K562 (cell line): ENCODE measurements around the gene NOVA1. TPM values are rescaled to one million over a fixed set of nuclear protein-coding genes. Genes with fewer than 3 reads are reported as not detected.

Experiments
- ATAC-seq: fragments of 200-7000 bp; cut with Tn5 transposase; 3 replicates; pipeline ENCODE4 v1.9.1; 2020; ENCODE audit warnings: moderate library complexity
- BruUV-seq: library from RNA; stranded (reverse); fragments of 400-500 nt; replicated peaks from 2 replicates; lab custom pipeline; 2021; lab: Mats Ljungman, UMichigan
- CTCF ChIA-PET: fragments of 300-600 bp; formaldehyde crosslinking; extraction: SDS; loops from one replicate; lab custom pipeline; 2021; ENCODE audit warnings: low intra/inter-chr PET ratio; lab: Yijun Ruan, JAX
- POLR2A ChIA-PET: fragments of 300-600, 350-650 bp; sonication (Branson Sonifier 250); formaldehyde crosslinking; extraction: SDS; loops from one replicate; lab custom pipeline; 2021; ENCODE audit warnings: antibody characterized with exemption, inconsistent platforms; lab: Yijun Ruan, JAX
- DNase-seq, 4 experiments: peaks; one replicate each; pipeline versions ENCODE4 v3.0.0 to v3.0.0-alpha.2; 2011 to 2018; ENCODE audit warnings: low spot score in 3 of 4, mixed read lengths in 3 of 4; ENCODE audit errors: extremely low read depth in 1 of 4
- FAIRE-seq: peaks from 2 replicates; lab custom pipeline; 2011; peaks lifted over from hg19 to GRCh38; lab: Jason Lieb, UNC
- H2AFZ ChIP-seq: 2 replicates; pipeline ENCODE4 v1.6.0; 2011; ENCODE audit warnings: low read depth, low read length, control low read depth, inconsistent platforms
- H3K27ac ChIP-seq: fragments of 200-600 bp; 3 replicates; pipeline ENCODE4 v1.8.0; 2011; ENCODE audit warnings: low read depth, mild to moderate bottlenecking, control low read depth, inconsistent platforms, low read length, moderate library complexity, mixed read lengths; ENCODE audit errors: extremely low read depth
- H3K27me3 ChIP-seq, 2 experiments: fragments of 300-600 bp in 1 of 2; 2 replicates in 1 of 2; 3 replicates in 1 of 2; pipeline versions ENCODE4 v1.6.0 to v1.8.0; 2011; ENCODE audit warnings: inconsistent platforms in 2 of 2, low read length in 2 of 2, mild to moderate bottlenecking in 1 of 2, mixed read lengths in 1 of 2, moderate library complexity in 1 of 2; ENCODE audit not compliant: control insufficient read depth in 2 of 2, insufficient read depth in 2 of 2
- H3K36me3 ChIP-seq: fragments of 300-600 bp; 3 replicates; pipeline ENCODE4 v1.8.0; 2011; ENCODE audit warnings: mild to moderate bottlenecking, low read length, inconsistent platforms; ENCODE audit not compliant: control insufficient read depth, insufficient read depth
- H3K4me1 ChIP-seq, 2 experiments: fragments of 200-600 bp in 1 of 2; replicated peaks in 1 of 2; 2 replicates in 1 of 2; 3 replicates in 1 of 2; pipeline versions ENCODE4 v1.5.1 to v1.8.0; 2011; ENCODE audit warnings: inconsistent platforms in 2 of 2, low read length in 2 of 2, mild to moderate bottlenecking in 1 of 2, mixed read lengths in 1 of 2, moderate library complexity in 1 of 2; ENCODE audit not compliant: control insufficient read depth in 2 of 2, insufficient read depth in 2 of 2
- H3K4me2 ChIP-seq: 2 replicates; pipeline ENCODE4 v1.6.1; 2011; ENCODE audit warnings: low read length, control low read depth, inconsistent platforms, mixed read lengths; ENCODE audit not compliant: insufficient read depth
- H3K4me3 ChIP-seq: fragments of 200-600 bp; sonication (generic), shearing (Covaris generic); 2 replicates; pipeline ENCODE4 v1.5.1; 2016; ENCODE audit warnings: control low read depth, inconsistent platforms
- H3K79me2 ChIP-seq: fragments of 200-600 bp; 3 replicates; pipeline ENCODE4 v1.8.0; 2011; ENCODE audit warnings: low read length, inconsistent platforms; ENCODE audit not compliant: control insufficient read depth, insufficient read depth
- H3K9ac ChIP-seq, 2 experiments: 2 replicates each; pipeline versions ENCODE4 v1.6.0 to v1.6.1; 2011; ENCODE audit warnings: low read depth in 2 of 2, low read length in 2 of 2, control low read depth in 1 of 2, inconsistent platforms in 1 of 2, mild to moderate bottlenecking in 1 of 2, mixed read lengths in 1 of 2; ENCODE audit not compliant: insufficient read depth in 1 of 2
- H3K9me1 ChIP-seq: one replicate; pipeline ENCODE4 v1.6.0; 2011; ENCODE audit warnings: inconsistent platforms, mild to moderate bottlenecking, low read length, moderate library complexity; ENCODE audit not compliant: control insufficient read depth, insufficient read depth
- H3K9me3 ChIP-seq: replicated peaks from 2 replicates; pipeline ENCODE4 v1.5.1; 2011; ENCODE audit warnings: low read depth, low read length, inconsistent platforms; ENCODE audit not compliant: control insufficient read depth, insufficient read depth
- H4K20me1 ChIP-seq: replicated peaks from 2 replicates; pipeline ENCODE4 v1.6.1; 2011; ENCODE audit warnings: low read length, inconsistent platforms, mixed read lengths; ENCODE audit not compliant: control insufficient read depth, insufficient read depth
- KAT8 ChIP-seq: fragments of 450-650 bp; IDR thresholded peaks from 2 replicates; pipeline ENCODE4 v1.6.1; 2016; ENCODE audit warnings: low read depth, mild to moderate bottlenecking
- KDM1A ChIP-seq, 2 experiments: fragments of 450-650 bp; IDR thresholded peaks; 2 replicates each; pipeline ENCODE4 v1.6.1; 2016; ENCODE audit warnings: mild to moderate bottlenecking in 2 of 2
- MTA3 ChIP-seq: fragments of 450-650 bp; formaldehyde crosslinking; IDR thresholded peaks from 2 replicates; pipeline ENCODE4 v1.6.1; 2017; ENCODE audit warnings: mild to moderate bottlenecking, borderline replicate concordance
- SP1 ChIP-seq: sonication (generic); formaldehyde crosslinking; IDR thresholded peaks from 2 replicates; pipeline ENCODE4 v1.8.1; 2022; ENCODE audit warnings: mild to moderate bottlenecking, missing genetic modification reagents
- SRSF3 ChIP-seq: fragments of 200-400 bp; formaldehyde crosslinking; IDR thresholded peaks from 2 replicates; pipeline ENCODE4 v1.6.1; 2016; ENCODE audit warnings: mild to moderate bottlenecking, low read length, moderate library complexity; ENCODE audit not compliant: insufficient read depth
- ZNF174 ChIP-seq: fragments of 250-450 bp; sonication (Bioruptor Pico); IDR thresholded peaks from 2 replicates; pipeline ENCODE4 v1.4.0; 2020; ENCODE audit warnings: mild to moderate bottlenecking
- WGBS: fragments of 100-300 bp; shearing (Covaris generic); methylation state at CpG from one replicate; pipeline ENCODE4 v1.1.6; 2016; ENCODE audit warnings: low coverage, mixed read lengths; ENCODE audit not compliant: insufficient coverage; ENCODE audit errors: missing lambda C conversion rate; 5-methylcytosine and 5-hydroxymethylcytosine counted together
- in situ Hi-C: fragments of 300-500 bp; cut with MboI; formaldehyde crosslinking; loops from 4 replicates; pipeline ENCODE4 v1.15.0; 2018; ENCODE audit warnings: inconsistent platforms, mixed read lengths
- intact Hi-C: fragments of 100-400 bp; cut with micrococcal nuclease; formaldehyde crosslinking; loops from 2 replicates; pipeline ENCODE4 v1.14.2; 2022
- polyA plus RNA-seq, 8 experiments: library from polyadenylated mRNA; depleted of rRNA in 4 of 8; stranded (reverse) in 5 of 8; unstranded in 3 of 8; fragments of >200 nt; fragmentation: Nextera tagmentation in 2 of 8; fragmentation: Illumina TruSeq in 1 of 8; extraction: Ambion mirVana in 2 of 8; extraction: Trizol in 1 of 8; gene quantifications; 2 replicates each; pipeline versions ENCODE4 v1.2.1 to v1.2.3, GENCODE V29; 2011 to 2014; ENCODE audit warnings: inconsistent platforms in 1 of 8, missing spikeins in 1 of 8
- total RNA-seq, 7 experiments: library from RNA; depleted of rRNA in 6 of 7; stranded (reverse); fragments of >200 nt in 6 of 7; fragmentation: Illumina TruSeq in 2 of 7; extraction: Trizol in 2 of 7; gene quantifications; 2 replicates each; pipeline versions ENCODE4 v1.2.1 to v1.2.3, GENCODE V29; 2011 to 2021; ENCODE audit warnings: low replicate concordance in 1 of 7
- TF ChIP-seq, protein P1 (sequence below): sonication (generic); formaldehyde crosslinking; IDR thresholded peaks from 2 replicates; pipeline ENCODE4 v1.8.0; 2022; ENCODE audit warnings: missing genetic modification reagents, mild to moderate bottlenecking, moderate library complexity, borderline replicate concordance
- TF ChIP-seq, protein P2 (sequence below): fragments of 250-450 bp; sonication (Bioruptor Pico); IDR thresholded peaks from 2 replicates; pipeline ENCODE4 v1.5.0; 2021
- TF ChIP-seq, protein P3 (sequence below): fragments of 250-450 bp; sonication (Bioruptor Pico); IDR thresholded peaks from 2 replicates; pipeline ENCODE4 v1.8.0; 2021; ENCODE audit warnings: moderate library complexity, mild to moderate bottlenecking, inconsistent platforms
- TF ChIP-seq, protein P4 (sequence below): fragments of 450-650 bp; formaldehyde crosslinking; IDR thresholded peaks from 2 replicates; pipeline ENCODE4 v1.4.0; 2022; ENCODE audit warnings: missing genetic modification characterization
- TF ChIP-seq, protein P5 (sequence below): fragments of 450-650 bp; IDR thresholded peaks from 2 replicates; pipeline ENCODE4 v1.6.1; 2016

The NOVA1 gene
- total and polyA plus RNA-seq, 9 of the 15 experiments (the other 6 are each of a cell fraction or from before 2014, with no cell fraction given), result 0.01 TPM; not detected in 8

DNA sequence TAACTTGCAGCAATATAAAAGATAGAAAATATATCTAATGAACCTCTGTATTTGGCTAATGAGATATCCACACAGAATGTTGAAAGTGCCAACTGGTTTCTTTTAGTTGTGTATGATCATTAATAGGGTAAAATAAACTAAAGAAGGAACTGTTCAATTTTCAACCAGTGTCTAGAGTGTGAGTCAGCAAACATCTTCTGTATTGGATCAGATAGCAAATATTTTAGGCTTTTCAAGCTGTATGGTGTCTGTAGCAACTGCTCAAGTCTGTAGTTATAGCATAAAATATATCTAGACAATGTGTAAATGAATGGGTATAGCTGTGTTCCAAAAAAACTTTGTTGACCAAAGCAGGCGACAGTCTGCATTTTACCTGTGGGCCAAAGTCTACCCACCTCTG is 23.5 kb upstream of the NOVA1 start:
- FAIRE-seq, result no peak
- BruUV-seq, result no TSS peak
- in situ Hi-C loops, result no loop called here
- H3K4me2 ChIP-seq, result no peak overlapping the region
- WGBS, result 0% methylated on average over 1 of the region's 1 CpG
- H3K27me3 ChIP-seq, result no peaks in the 10 kb centered on the region
- H3K36me3 ChIP-seq, result no peaks in the 10 kb centered on the region
- ChIA-PET CTCF (interaction anchor here (0.6 kb wide), 1 partner anchor 1392 kb away, joined by 3 read pairs; no protein-coding TSS in a partner anchor), POLR2A (no interaction called here)
- H4K20me1 ChIP-seq, result no peaks in the 10 kb centered on the region
- no peaks in the 10 kb centered on the region for H3K9me3 ChIP-seq
- no peak overlapping the region for H2AFZ ChIP-seq
- no peak overlapping the region for H3K4me3 ChIP-seq
- TF ChIP-seq, protein P1, sequence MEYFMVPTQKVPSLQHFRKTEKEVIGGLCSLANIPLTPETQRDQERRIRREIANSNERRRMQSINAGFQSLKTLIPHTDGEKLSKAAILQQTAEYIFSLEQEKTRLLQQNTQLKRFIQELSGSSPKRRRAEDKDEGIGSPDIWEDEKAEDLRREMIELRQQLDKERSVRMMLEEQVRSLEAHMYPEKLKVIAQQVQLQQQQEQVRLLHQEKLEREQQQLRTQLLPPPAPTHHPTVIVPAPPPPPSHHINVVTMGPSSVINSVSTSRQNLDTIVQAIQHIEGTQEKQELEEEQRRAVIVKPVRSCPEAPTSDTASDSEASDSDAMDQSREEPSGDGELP (CRISPR knock-in tag), result no peak
- TF ChIP-seq SRSF3, result no peak
- TF ChIP-seq, protein P2, sequence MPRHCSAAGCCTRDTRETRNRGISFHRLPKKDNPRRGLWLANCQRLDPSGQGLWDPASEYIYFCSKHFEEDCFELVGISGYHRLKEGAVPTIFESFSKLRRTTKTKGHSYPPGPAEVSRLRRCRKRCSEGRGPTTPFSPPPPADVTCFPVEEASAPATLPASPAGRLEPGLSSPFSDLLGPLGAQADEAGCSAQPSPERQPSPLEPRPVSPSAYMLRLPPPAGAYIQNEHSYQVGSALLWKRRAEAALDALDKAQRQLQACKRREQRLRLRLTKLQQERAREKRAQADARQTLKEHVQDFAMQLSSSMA (CRISPR knock-in tag), result no peak
- H3K4me1 ChIP-seq, result no peaks in the 10 kb centered on the region
- no peak for DNase-seq
- H3K27ac ChIP-seq, result no peak overlapping the region
- no peaks in the 10 kb centered on the region for H3K9me1 ChIP-seq
- intact Hi-C loops, result no loop called here
- no peak overlapping the region for H3K9ac ChIP-seq
- ATAC-seq, result no peak
- no peaks in the 10 kb centered on the region for H3K79me2 ChIP-seq

DNA sequence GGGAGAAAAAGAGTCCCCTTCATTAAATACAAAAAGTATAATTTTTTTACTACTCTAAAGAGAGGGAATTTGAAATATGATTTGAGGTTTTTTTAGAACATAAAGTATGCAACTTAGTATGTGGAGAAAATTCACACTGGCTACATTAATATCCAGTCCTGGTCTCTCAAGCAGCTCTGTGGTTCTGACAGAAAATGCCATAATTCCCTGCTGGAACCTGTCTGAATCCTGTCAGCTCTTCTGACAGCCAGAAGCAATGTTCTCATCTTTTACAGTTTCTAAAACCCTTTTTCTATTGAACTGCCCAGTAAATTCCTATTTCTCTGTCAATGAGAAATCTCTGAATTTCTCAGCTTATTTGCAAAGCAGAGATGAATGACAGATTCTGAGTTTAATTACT is 13.4 kb upstream of the NOVA1 start:
- Histone ChIP-seq H3K9ac (no peak overlapping the region), H3K4me3 (no peak overlapping the region), H3K36me3 (no peaks in the 10 kb centered on the region), H3K4me1 (no peaks in the 10 kb centered on the region), H3K4me2 (no peak overlapping the region), H3K9me1 (no peaks in the 10 kb centered on the region), H3K79me2 (no peaks in the 10 kb centered on the region), H3K27me3 (no peaks in the 10 kb centered on the region), H3K9me3 (no peaks in the 10 kb centered on the region), H2AFZ (no peak overlapping the region), H3K27ac (no peak overlapping the region), H4K20me1 (no peaks in the 10 kb centered on the region)
- POLR2A ChIA-PET, result no interaction called here
- DNase-seq, result no peak
- in situ Hi-C loops, result no loop called here
- FAIRE-seq, result no peak
- CTCF ChIA-PET, result no interaction called here
- no TSS peak for BruUV-seq
- ATAC-seq, result no peak
- intact Hi-C loops, result no loop called here
- TF ChIP-seq, protein P3, sequence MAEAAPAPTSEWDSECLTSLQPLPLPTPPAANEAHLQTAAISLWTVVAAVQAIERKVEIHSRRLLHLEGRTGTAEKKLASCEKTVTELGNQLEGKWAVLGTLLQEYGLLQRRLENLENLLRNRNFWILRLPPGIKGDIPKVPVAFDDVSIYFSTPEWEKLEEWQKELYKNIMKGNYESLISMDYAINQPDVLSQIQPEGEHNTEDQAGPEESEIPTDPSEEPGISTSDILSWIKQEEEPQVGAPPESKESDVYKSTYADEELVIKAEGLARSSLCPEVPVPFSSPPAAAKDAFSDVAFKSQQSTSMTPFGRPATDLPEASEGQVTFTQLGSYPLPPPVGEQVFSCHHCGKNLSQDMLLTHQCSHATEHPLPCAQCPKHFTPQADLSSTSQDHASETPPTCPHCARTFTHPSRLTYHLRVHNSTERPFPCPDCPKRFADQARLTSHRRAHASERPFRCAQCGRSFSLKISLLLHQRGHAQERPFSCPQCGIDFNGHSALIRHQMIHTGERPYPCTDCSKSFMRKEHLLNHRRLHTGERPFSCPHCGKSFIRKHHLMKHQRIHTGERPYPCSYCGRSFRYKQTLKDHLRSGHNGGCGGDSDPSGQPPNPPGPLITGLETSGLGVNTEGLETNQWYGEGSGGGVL (CRISPR knock-in tag), result no peak
- TF ChIP-seq, protein P4, sequence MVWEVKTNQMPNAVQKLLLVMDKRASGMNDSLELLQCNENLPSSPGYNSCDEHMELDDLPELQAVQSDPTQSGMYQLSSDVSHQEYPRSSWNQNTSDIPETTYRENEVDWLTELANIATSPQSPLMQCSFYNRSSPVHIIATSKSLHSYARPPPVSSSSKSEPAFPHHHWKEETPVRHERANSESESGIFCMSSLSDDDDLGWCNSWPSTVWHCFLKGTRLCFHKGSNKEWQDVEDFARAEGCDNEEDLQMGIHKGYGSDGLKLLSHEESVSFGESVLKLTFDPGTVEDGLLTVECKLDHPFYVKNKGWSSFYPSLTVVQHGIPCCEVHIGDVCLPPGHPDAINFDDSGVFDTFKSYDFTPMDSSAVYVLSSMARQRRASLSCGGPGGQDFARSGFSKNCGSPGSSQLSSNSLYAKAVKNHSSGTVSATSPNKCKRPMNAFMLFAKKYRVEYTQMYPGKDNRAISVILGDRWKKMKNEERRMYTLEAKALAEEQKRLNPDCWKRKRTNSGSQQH (CRISPR knock-in tag), result no peak
- TF ChIP-seq SP1 (CRISPR knock-in tag) (no peak), KDM1A (IDR thresholded peaks at IDR 0.05) (no peak), ZNF174 (CRISPR knock-in tag) (no peak), KAT8 (no peak), MTA3 (no peak)
- TF ChIP-seq, protein P5, sequence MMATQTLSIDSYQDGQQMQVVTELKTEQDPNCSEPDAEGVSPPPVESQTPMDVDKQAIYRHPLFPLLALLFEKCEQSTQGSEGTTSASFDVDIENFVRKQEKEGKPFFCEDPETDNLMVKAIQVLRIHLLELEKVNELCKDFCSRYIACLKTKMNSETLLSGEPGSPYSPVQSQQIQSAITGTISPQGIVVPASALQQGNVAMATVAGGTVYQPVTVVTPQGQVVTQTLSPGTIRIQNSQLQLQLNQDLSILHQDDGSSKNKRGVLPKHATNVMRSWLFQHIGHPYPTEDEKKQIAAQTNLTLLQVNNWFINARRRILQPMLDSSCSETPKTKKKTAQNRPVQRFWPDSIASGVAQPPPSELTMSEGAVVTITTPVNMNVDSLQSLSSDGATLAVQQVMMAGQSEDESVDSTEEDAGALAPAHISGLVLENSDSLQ, result no peak
